H1 (cell line): Measurements from ENCODE around the gene LRP8. TPM values are rescaled to one million over a fixed set of nuclear protein-coding genes. Genes with fewer than 3 reads are reported as not detected.

Source experiments
- CTCF ChIA-PET: fragments of 300-600 bp; sonication (Branson Sonifier 250); formaldehyde crosslinking; loops from one replicate; lab custom pipeline; 2021; ENCODE audit not compliant: partially characterized antibody; lab: Charles Lee
- POLR2A ChIA-PET: fragments of 300-600 bp; sonication (Branson Sonifier 250); formaldehyde crosslinking; loops from one replicate; lab custom pipeline; 2021; ENCODE audit warnings: inconsistent platforms; ENCODE audit not compliant: partially characterized antibody; lab: Charles Lee
- DNase-seq, 2 experiments: peaks; one replicate each; pipeline versions ENCODE4 v3.0.0 to v3.0.0-alpha.2; 2010 to 2022; ENCODE audit warnings: low spot score in 2 of 2, low read depth in 1 of 2, mixed read lengths in 1 of 2
- FAIRE-seq: peaks from 2 replicates; lab custom pipeline; 2011; peaks lifted over from hg19 to GRCh38; lab: Jason Lieb, UNC
- H2AFZ ChIP-seq: 2 replicates; pipeline ENCODE4 v1.8.1; 2012; ENCODE audit warnings: low read length, inconsistent platforms
- H2AK5ac ChIP-seq: 2 replicates; pipeline ENCODE4 v1.6.1; 2013; ENCODE audit warnings: low read depth, low read length
- H2BK120ac ChIP-seq: replicated peaks from 2 replicates; pipeline ENCODE3; 2013; ENCODE audit warnings: low read depth, low read length, inconsistent platforms
- H2BK12ac ChIP-seq: 2 replicates; pipeline ENCODE4 v1.6.1; 2013; ENCODE audit warnings: low read depth, low read length
- H2BK15ac ChIP-seq: 2 replicates; pipeline ENCODE4 v1.6.1; 2013; ENCODE audit warnings: low read length
- H2BK20ac ChIP-seq: 2 replicates; pipeline ENCODE4 v1.6.1; 2013; ENCODE audit warnings: low read length
- H2BK5ac ChIP-seq: 2 replicates; pipeline ENCODE4 v1.6.1; 2013; ENCODE audit warnings: low read depth, low read length
- H3K14ac ChIP-seq: 2 replicates; pipeline ENCODE4 v1.6.1; 2013; ENCODE audit warnings: inconsistent platforms; ENCODE audit not compliant: insufficient read length
- H3K18ac ChIP-seq: 2 replicates; pipeline ENCODE4 v1.6.1; 2013; ENCODE audit warnings: low read length; ENCODE audit errors: extremely low read depth
- H3K23ac ChIP-seq: 2 replicates; pipeline ENCODE4 v1.6.1; 2013; ENCODE audit warnings: inconsistent platforms; ENCODE audit not compliant: insufficient read length
- H3K23me2 ChIP-seq: 2 replicates; pipeline ENCODE4 v1.6.1; 2013; ENCODE audit warnings: low read depth, low read length
- H3K27ac ChIP-seq: 2 replicates; pipeline ENCODE4 v1.6.1; 2011; ENCODE audit warnings: low read depth, low read length, inconsistent platforms
- H3K27me3 ChIP-seq, 4 experiments: replicated peaks in 1 of 4; 1 replicate in 1 of 4; 2 replicates in 3 of 4; pipeline versions ENCODE4 v1.6.1 to v1.8.1; 2011 to 2013; ENCODE audit warnings: low read length in 3 of 4, mild to moderate bottlenecking in 3 of 4, inconsistent platforms in 2 of 4, mixed read lengths in 2 of 4, moderate library complexity in 1 of 4; ENCODE audit not compliant: control insufficient read depth in 3 of 4, insufficient read depth in 3 of 4; ENCODE audit errors: extremely low read depth in 1 of 4
- H3K36me3 ChIP-seq, 4 experiments: 2 replicates each; pipeline versions ENCODE4 v1.6.1 to v1.8.1; 2011 to 2013; ENCODE audit warnings: mild to moderate bottlenecking in 4 of 4, low read length in 3 of 4, moderate library complexity in 2 of 4, control low read depth in 1 of 4, inconsistent platforms in 1 of 4; ENCODE audit not compliant: insufficient read depth in 4 of 4, control insufficient read depth in 2 of 4
- H3K4ac ChIP-seq: replicated peaks from 2 replicates; pipeline ENCODE3; 2013; ENCODE audit warnings: low read length, low read depth, mixed read lengths, inconsistent platforms; ENCODE audit not compliant: insufficient read length
- H3K4me1 ChIP-seq, 4 experiments: replicated peaks in 1 of 4; 1 replicate in 1 of 4; 2 replicates in 3 of 4; pipeline versions ENCODE4 v1.6.1 to v1.8.1; 2011 to 2013; ENCODE audit warnings: low read length in 3 of 4, inconsistent platforms in 2 of 4, mixed read lengths in 1 of 4; ENCODE audit not compliant: insufficient read depth in 4 of 4, control insufficient read depth in 3 of 4
- H3K4me2 ChIP-seq, 2 experiments: 2 replicates each; pipeline versions ENCODE4 v1.6.1 to v1.8.1; 2011 to 2013; ENCODE audit warnings: low read depth in 2 of 2, low read length in 2 of 2, control low read depth in 1 of 2, inconsistent platforms in 1 of 2, mild to moderate bottlenecking in 1 of 2; ENCODE audit not compliant: insufficient read depth in 1 of 2
- H3K4me3 ChIP-seq, 4 experiments: fragments of 200-600, 300-600 bp in 1 of 4; sonication (generic), shearing (Covaris generic), sonication (Bioruptor Twin) in 1 of 4; 2 replicates each; pipeline versions ENCODE4 v1.5.1 to v1.8.1; 2011 to 2016; ENCODE audit warnings: low read length in 4 of 4, low read depth in 3 of 4, control low read depth in 2 of 4, inconsistent platforms in 2 of 4, mild to moderate bottlenecking in 2 of 4, mixed read lengths in 1 of 4, moderate library complexity in 1 of 4; ENCODE audit not compliant: insufficient read depth in 2 of 4; ENCODE audit errors: extremely low read depth in 1 of 4
- H3K56ac ChIP-seq: replicated peaks from 2 replicates; pipeline ENCODE3; 2013; ENCODE audit warnings: low read depth, mild to moderate bottlenecking, mixed read lengths, low read length, inconsistent platforms; ENCODE audit not compliant: insufficient read length
- H3K79me1 ChIP-seq: 2 replicates; pipeline ENCODE4 v1.6.1; 2013; ENCODE audit warnings: low read depth, low read length, control low read depth
- H3K79me2 ChIP-seq, 2 experiments: 2 replicates each; pipeline versions ENCODE4 v1.6.1 to v1.8.1; 2012 to 2013; ENCODE audit warnings: low read length in 2 of 2, mild to moderate bottlenecking in 2 of 2, inconsistent platforms in 1 of 2; ENCODE audit not compliant: insufficient read depth in 2 of 2, control insufficient read depth in 1 of 2
- H3K9ac ChIP-seq, 4 experiments: replicated peaks in 1 of 4; 1 replicate in 1 of 4; 2 replicates in 3 of 4; pipeline versions ENCODE4 v1.6.1 to v1.8.1; 2011 to 2013; ENCODE audit warnings: low read depth in 3 of 4, low read length in 3 of 4, control low read depth in 2 of 4, mild to moderate bottlenecking in 2 of 4, moderate library complexity in 2 of 4, inconsistent platforms in 1 of 4; ENCODE audit errors: extremely low read depth in 1 of 4
- H3K9me3 ChIP-seq, 2 experiments: 2 replicates each; pipeline versions ENCODE4 v1.6.1 to v1.8.1; 2012 to 2013; ENCODE audit warnings: mild to moderate bottlenecking in 2 of 2, moderate library complexity in 2 of 2, control low read depth in 1 of 2, inconsistent platforms in 1 of 2, low read depth in 1 of 2, low read length in 1 of 2, mixed read lengths in 1 of 2; ENCODE audit not compliant: insufficient read depth in 2 of 2
- H4K20me1 ChIP-seq, 2 experiments: replicated peaks in 1 of 2; 2 replicates each; pipeline versions ENCODE3 to v1.8.1; 2011 to 2013; ENCODE audit warnings: inconsistent platforms in 2 of 2, low read length in 2 of 2, mild to moderate bottlenecking in 1 of 2; ENCODE audit not compliant: insufficient read depth in 2 of 2, control insufficient read depth in 1 of 2
- H4K5ac ChIP-seq: 2 replicates; pipeline ENCODE4 v1.6.1; 2013; ENCODE audit warnings: low read length, low read depth, mixed read lengths, inconsistent platforms; ENCODE audit not compliant: insufficient read length
- H4K8ac ChIP-seq: 2 replicates; pipeline ENCODE4 v1.8.0; 2013; ENCODE audit warnings: mild to moderate bottlenecking, moderate library complexity, low read length, inconsistent platforms; ENCODE audit not compliant: insufficient read depth; ENCODE audit errors: extremely low read depth
- H4K91ac ChIP-seq: replicated peaks from 2 replicates; pipeline ENCODE3; 2013; ENCODE audit warnings: low read length, mixed read lengths, inconsistent platforms; ENCODE audit not compliant: insufficient read length
- BACH1 ChIP-seq: IDR thresholded peaks from 2 replicates; pipeline ENCODE4 v1.6.1; 2012; ENCODE audit warnings: low read length, improper control_type of control experiment
- E2F6 ChIP-seq: IDR thresholded peaks from 2 replicates; pipeline ENCODE4 v1.6.1; 2012; ENCODE audit warnings: inconsistent platforms
- JUN ChIP-seq: IDR thresholded peaks from 2 replicates; pipeline ENCODE4 v1.6.1; 2011; ENCODE audit warnings: low read depth, mild to moderate bottlenecking, improper control_type of control experiment, low read length
- KDM5A ChIP-seq: fragments of 200-600 bp; IDR thresholded peaks from 2 replicates; pipeline ENCODE4 v1.7.1; 2012; ENCODE audit warnings: mild to moderate bottlenecking, low read length, inconsistent platforms, mixed read lengths
- POLR2A ChIP-seq, 2 experiments: IDR thresholded peaks; 1 replicate in 1 of 2; 2 replicates in 1 of 2; pipeline ENCODE4 v1.6.1; 2011; ENCODE audit warnings: low read depth in 2 of 2, low read length in 2 of 2, mild to moderate bottlenecking in 2 of 2; ENCODE audit errors: control extremely low read depth in 1 of 2
- POLR2AphosphoS5 ChIP-seq: IDR thresholded peaks from 2 replicates; pipeline ENCODE4 v1.6.1; 2011; ENCODE audit warnings: low read depth, low read length
- POU5F1 ChIP-seq: IDR thresholded peaks from 2 replicates; pipeline ENCODE4 v1.6.1; 2011; ENCODE audit warnings: low read depth, mild to moderate bottlenecking, low read length, moderate library complexity
- RXRA ChIP-seq: IDR thresholded peaks from 2 replicates; pipeline ENCODE4 v1.6.1; 2011; ENCODE audit warnings: low read depth, mild to moderate bottlenecking, low read length, moderate library complexity; ENCODE audit not compliant: insufficient read depth
- SAP30 ChIP-seq: fragments of 300-600 bp; sonication (generic); IDR thresholded peaks from 2 replicates; pipeline ENCODE4 v1.7.1; 2012; ENCODE audit warnings: low read length, moderate library complexity, mild to moderate bottlenecking, inconsistent platforms; ENCODE audit not compliant: insufficient read depth, insufficient replicate concordance
- TAF1 ChIP-seq: IDR thresholded peaks from 2 replicates; pipeline ENCODE4 v1.6.1; 2011; ENCODE audit warnings: mild to moderate bottlenecking, low read depth, low read length
- TAF7 ChIP-seq: optimal IDR thresholded peaks from 2 replicates; pipeline ENCODE3; 2011; ENCODE audit warnings: low read depth, mild to moderate bottlenecking, inconsistent platforms, low read length, moderate library complexity, borderline replicate concordance
- TEAD4 ChIP-seq: IDR thresholded peaks from 2 replicates; pipeline ENCODE4 v1.6.1; 2012; ENCODE audit warnings: low read depth, low read length, inconsistent platforms, mixed read lengths
- YY1 ChIP-seq: IDR thresholded peaks from 2 replicates; pipeline ENCODE4 v1.6.1; 2011; ENCODE audit warnings: low read depth, mild to moderate bottlenecking, low read length
- WGBS, 2 experiments: shearing (Covaris generic) in 1 of 2; methylation state at CpG; one replicate each; pipeline versions ENCODE4 v1.1.6 to v1.1.7; 2013 to 2015; ENCODE audit warnings: low lambda C conversion rate in 2 of 2, mixed read lengths in 2 of 2, inconsistent platforms in 1 of 2, low coverage in 1 of 2, missing lambda C conversion rate in 1 of 2; ENCODE audit not compliant: insufficient replicate concordance in 2 of 2, insufficient coverage in 1 of 2, insufficient read length in 1 of 2; ENCODE audit errors: extremely low coverage in 1 of 2, missing lambda C conversion rate in 1 of 2; 5-methylcytosine and 5-hydroxymethylcytosine counted together
- polyA plus RNA-seq, 7 experiments: library from polyadenylated mRNA; depleted of rRNA in 3 of 7; stranded (reverse) in 5 of 7; unstranded in 2 of 7; fragments of >200 nt in 5 of 7; fragments of 200-250 nt in 2 of 7; gene quantifications; 1 replicate in 5 of 7; 2 replicates in 1 of 7; 4 replicates in 1 of 7; pipeline versions ENCODE4 v1.2.1 to v1.2.3, GENCODE V29; 2011 to 2013; ENCODE audit warnings: missing spikeins in 2 of 7, mixed read lengths in 2 of 7
- total RNA-seq: library from RNA; stranded (reverse); fragmentation: NEBNext Ultra II Directional; extraction: Animal tissue kit (Norgen Biotek cat#: 25700); gene quantifications from 2 replicates; pipeline ENCODE4 v1.2.1, GENCODE V29; 2021

LRP8 gene
- total and polyA plus RNA-seq, 2 of the 8 experiments (the other 6 are each of a cell fraction or from before 2014, with no cell fraction given): 63.2 to 66.4 TPM

GRCh38 chr1:53334312-53334711 is 6.4 kb upstream of the LRP8 start:
- Histone ChIP-seq H3K4ac (no peak overlapping the region), H3K23ac (no peak overlapping the region), H3K27me3 (no peaks in the 10 kb centered on the region; a peak in 1 of 7 replicates), H2BK15ac (no peak overlapping the region), H4K5ac (no peak overlapping the region), H3K18ac (no peak overlapping the region), H3K56ac (no peak overlapping the region), H2AFZ (no peak overlapping the region), H3K9ac (no peak overlapping the region), H2BK20ac (no peak overlapping the region), H3K79me2 (no peaks in the 10 kb centered on the region), H3K23me2 (no peaks in the 10 kb centered on the region), H4K20me1 (no peaks in the 10 kb centered on the region), H3K14ac (no peak overlapping the region), H2BK12ac (no peak overlapping the region), H3K79me1 (no peaks in the 10 kb centered on the region), H2AK5ac (no peak overlapping the region), H3K4me2 (no peak overlapping the region), H3K4me3 (no peak overlapping the region), H3K27ac (no peak overlapping the region), H3K9me3 (no peaks in the 10 kb centered on the region), H4K8ac (no peak overlapping the region), H2BK120ac (no peak overlapping the region), H4K91ac (no peak overlapping the region), H3K36me3 (no peaks in the 10 kb centered on the region), H3K4me1 (no peaks in the 10 kb centered on the region; a peak in 3 of 7 replicates), H2BK5ac (no peak overlapping the region)
- ChIA-PET CTCF (interaction anchor here (0.9 to 1.5 kb wide), 5 partner anchors 9 to 67 kb away, joined by 3 read pairs; no protein-coding TSS in a partner anchor), POLR2A (interaction anchor here (1.0 kb wide), 2 partner anchors 15 to 24 kb away, joined by 3 read pairs; no protein-coding TSS in a partner anchor)
- DNase-seq: no peak
- FAIRE-seq: no peak
- 93% methylated on average over 2 of the region's 2 CpGs; no CpG with 5 or more reads in 1 of the 2 experiments for WGBS, 2 experiments
- TF ChIP-seq YY1: no peak
- no peak for TF ChIP-seq JUN
- TF ChIP-seq E2F6: no peak
- TF ChIP-seq SAP30: no peak
- TF ChIP-seq TAF1: no peak
- TF ChIP-seq TEAD4: no peak
- TF ChIP-seq BACH1: no peak
- no peak for TF ChIP-seq POLR2A (IDR thresholded peaks at IDR 0.05; ENCODE audit: control extremely low read depth in 1 of 2, low read depth in 2 of 2, low read length in 2 of 2)
- no peak for TF ChIP-seq POU5F1
- no peak for TF ChIP-seq KDM5A
- no peak for TF ChIP-seq TAF7
- no peak for TF ChIP-seq POLR2AphosphoS5
- TF ChIP-seq RXRA: no peak
